Liver (tissue), 9 donors: ENCODE measurements around the gene SH2D3C. TPM values are rescaled to one million over a fixed set of nuclear protein-coding genes. Genes with fewer than 3 reads are reported as not detected.
A peak's percentile ranks its signal among the peaks of the same experiment; 100 is the strongest.

Source experiments
- DNase-seq: peaks from one replicate; pipeline ENCODE4 v3.0.0-alpha.2; 2017; ENCODE audit warnings: low spot score
- H3K27ac ChIP-seq, 2 donors: one replicate each; pipeline ENCODE4 v1.7.0; 2013; ENCODE audit warnings: inconsistent platforms in 2 of 2, low read length in 2 of 2, control low read depth in 1 of 2, low read depth in 1 of 2, mild to moderate bottlenecking in 1 of 2
- H3K27me3 ChIP-seq, 4 donors: one replicate each; pipeline versions ENCODE4 v1.6.1 to v1.7.0; 2013; ENCODE audit warnings: low read length in 3 of 4, inconsistent platforms in 1 of 4, mild to moderate bottlenecking in 1 of 4, moderate library complexity in 1 of 4; ENCODE audit not compliant: control insufficient read depth in 4 of 4, insufficient read depth in 4 of 4
- H3K36me3 ChIP-seq, 4 donors: one replicate each; pipeline versions ENCODE4 v1.6.1 to v1.7.0; 2013; ENCODE audit warnings: low read length in 3 of 4, mild to moderate bottlenecking in 3 of 4, low read depth in 1 of 4, moderate library complexity in 1 of 4; ENCODE audit not compliant: control insufficient read depth in 4 of 4, insufficient read depth in 3 of 4
- H3K4me1 ChIP-seq, 4 donors: one replicate each; pipeline versions ENCODE4 v1.6.1 to v1.7.0; 2013; ENCODE audit warnings: low read length in 3 of 4, mild to moderate bottlenecking in 3 of 4, moderate library complexity in 1 of 4; ENCODE audit not compliant: control insufficient read depth in 4 of 4, insufficient read depth in 4 of 4
- H3K4me3 ChIP-seq, 3 donors: one replicate each; pipeline versions ENCODE4 v1.6.1 to v1.7.0; 2013; ENCODE audit warnings: low read length in 3 of 3, control low read depth in 1 of 3, low read depth in 1 of 3, mild to moderate bottlenecking in 1 of 3
- H3K9ac ChIP-seq, 2 donors: one replicate each; pipeline ENCODE4 v1.7.0; 2013; ENCODE audit warnings: low read length in 2 of 2, mild to moderate bottlenecking in 2 of 2, moderate library complexity in 2 of 2, control low read depth in 1 of 2, low read depth in 1 of 2
- H3K9me3 ChIP-seq, 4 donors: one replicate each; pipeline versions ENCODE4 v1.6.1 to v1.7.0; 2013; ENCODE audit warnings: low read length in 3 of 4; ENCODE audit not compliant: control insufficient read depth in 4 of 4
- CTCF ChIP-seq: fragments of 150-350 bp; IDR thresholded peaks from 2 replicates; pipeline ENCODE4 v1.5.1; 2017; ENCODE audit warnings: improper control_type of control experiment, low read depth, low read length; ENCODE audit not compliant: missing input control
- FOXA1 ChIP-seq: IDR thresholded peaks from 2 replicates; pipeline ENCODE4 v1.6.1; 2016; ENCODE audit warnings: antibody characterized with exemption
- GABPA ChIP-seq, 2 donors: IDR thresholded peaks in 1 of 2; conservative IDR thresholded peaks in 1 of 2; 2 replicates each; pipeline ENCODE4 v1.6.1; 2016; ENCODE audit warnings: antibody characterized with exemption in 2 of 2, mild to moderate bottlenecking in 1 of 2, moderate library complexity in 1 of 2
- HNF4A ChIP-seq, 2 donors: conservative IDR thresholded peaks; 2 replicates each; pipeline ENCODE4 v1.6.1; 2016; ENCODE audit warnings: antibody characterized with exemption in 2 of 2, mild to moderate bottlenecking in 2 of 2
- RXRA ChIP-seq, 2 donors: IDR thresholded peaks; 2 replicates each; pipeline ENCODE4 v1.6.1; 2017 to 2018; ENCODE audit warnings: antibody characterized with exemption in 2 of 2, mild to moderate bottlenecking in 1 of 2
- YY1 ChIP-seq: IDR thresholded peaks from 2 replicates; pipeline ENCODE4 v1.6.1; 2016; ENCODE audit warnings: antibody characterized with exemption, mild to moderate bottlenecking
- WGBS: extraction: QIAGEN DNeasy Blood & Tissue Kit; methylation state at CpG from one replicate; pipeline ENCODE4 v1.1.7; 2013; 5-methylcytosine and 5-hydroxymethylcytosine counted together
- polyA plus RNA-seq, 2 donors: library from polyadenylated mRNA; stranded (reverse) in 1 of 2; unstranded in 1 of 2; fragments of 200-250 nt in 1 of 2; fragments of >200 nt in 1 of 2; fragmentation: Nextera tagmentation in 1 of 2; extraction: Ambion mirVana in 1 of 2; gene quantifications; one replicate each; pipeline versions ENCODE4 v1.2.1 to v1.2.3, GENCODE V29; 2013 to 2015
- total RNA-seq, 2 donors: library from RNA; depleted of rRNA; stranded (reverse); fragments of >200 nt; gene quantifications; one replicate each; pipeline ENCODE4 v1.2.3, GENCODE V29; 2014
- TF ChIP-seq, protein P1 (sequence below): IDR thresholded peaks from 2 replicates; pipeline ENCODE4 v1.6.1; 2016; ENCODE audit warnings: antibody characterized with exemption
- TF ChIP-seq, protein P2 (sequence below): IDR thresholded peaks from 2 replicates; pipeline ENCODE4 v1.6.1; 2016; ENCODE audit warnings: antibody characterized with exemption
- donor health status: healthy.
- donor health status: healthy.
- donor health status: healthy.
- donor health status: healthy.
- donor health status: healthy.

The SH2D3C gene
- total and polyA plus RNA-seq, 4 donors: 2.2 to 5.1 (median 3.9) TPM

- Histone ChIP-seq H3K9ac (no peak overlapping the region), H3K9me3 (no peaks in the 10 kb centered on the region), H3K4me3 (no peak overlapping the region), H3K27ac (peak overlapping the region; percentile 9 to 31), H3K27me3 (no peaks in the 10 kb centered on the region), H3K4me1 (peaks cover 0 to 10% (median 2%) of the 10 kb centered on the region in 4 donors), H3K36me3 (no peaks in the 10 kb centered on the region)
- no peak for TF ChIP-seq GABPA (IDR thresholded peaks at IDR 0.05 in 1 of 2, conservative IDR thresholded peaks at IDR 0.05 in 1 of 2)
- 81% methylated on average over 20 of the region's 20 CpGs for WGBS
- no peak for DNase-seq
Observed at GRCh38 chr9:127780126-127780885, 1.8 kb upstream of the SH2D3C start.

- WGBS: 77% methylated on average over 17 of the region's 17 CpGs
- no peak for TF ChIP-seq CTCF
- no peak for TF ChIP-seq RXRA (IDR thresholded peaks at IDR 0.05)
- TF ChIP-seq, protein P1, sequence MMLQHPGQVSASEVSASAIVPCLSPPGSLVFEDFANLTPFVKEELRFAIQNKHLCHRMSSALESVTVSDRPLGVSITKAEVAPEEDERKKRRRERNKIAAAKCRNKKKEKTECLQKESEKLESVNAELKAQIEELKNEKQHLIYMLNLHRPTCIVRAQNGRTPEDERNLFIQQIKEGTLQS: no peak
- no peak for TF ChIP-seq GABPA (IDR thresholded peaks at IDR 0.05 in 1 of 2, conservative IDR thresholded peaks at IDR 0.05 in 1 of 2)
- no peak for TF ChIP-seq HNF4A (conservative IDR thresholded peaks at IDR 0.05)
- no peak for TF ChIP-seq YY1
- TF ChIP-seq, protein P2, sequence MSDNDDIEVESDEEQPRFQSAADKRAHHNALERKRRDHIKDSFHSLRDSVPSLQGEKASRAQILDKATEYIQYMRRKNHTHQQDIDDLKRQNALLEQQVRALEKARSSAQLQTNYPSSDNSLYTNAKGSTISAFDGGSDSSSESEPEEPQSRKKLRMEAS: no peak
Observed at GRCh38 chr9:127779136-127779981, 893 bp upstream of the SH2D3C start.

DNA sequence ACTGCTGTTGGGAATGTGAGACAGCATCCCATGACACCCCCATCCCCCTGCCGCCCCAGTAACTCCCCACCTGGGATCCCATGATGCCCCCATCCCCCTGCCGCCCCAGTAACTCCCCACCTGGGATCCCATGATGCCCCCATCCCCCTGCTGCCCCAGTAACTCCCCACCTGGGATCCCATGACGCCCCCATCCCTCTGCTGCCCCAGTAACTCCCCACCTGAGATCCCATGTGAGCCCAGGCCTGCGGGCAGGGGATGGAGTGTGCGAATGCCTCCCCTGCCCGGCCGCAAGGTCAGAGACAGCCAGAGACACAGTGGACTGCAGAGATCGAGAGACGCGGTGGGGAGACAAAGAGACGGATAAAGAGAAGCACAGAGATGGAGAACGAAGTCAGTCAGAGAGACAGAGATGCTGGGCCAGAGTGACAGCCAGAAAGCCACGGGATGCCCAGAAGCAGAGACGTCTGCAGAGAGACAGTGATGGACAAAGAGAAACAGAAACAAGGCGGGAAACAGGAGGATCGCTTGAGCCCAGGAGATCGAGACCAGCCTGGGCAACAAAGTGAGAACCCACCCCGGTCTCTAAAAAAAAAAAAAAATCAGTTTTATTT lies 992 bp downstream of the SH2D3C start:
- H3K9ac ChIP-seq: no peak overlapping the region
- WGBS: 76% methylated on average over 18 of the region's 18 CpGs
- no peak for TF ChIP-seq FOXA1
- TF ChIP-seq, protein P2: no peak
- H3K9me3 ChIP-seq: no peaks in the 10 kb centered on the region
- H3K27me3 ChIP-seq: no peaks in the 10 kb centered on the region
- H3K4me3 ChIP-seq: peak overlapping the region in 1 of 3 donors; percentile 18
- no peaks in the 10 kb centered on the region for H3K4me1 ChIP-seq
- DNase-seq: no peak
- no peaks in the 10 kb centered on the region for H3K36me3 ChIP-seq
- H3K27ac ChIP-seq: peak overlapping the region in 1 of 2 donors; percentile 3

More at GRCh38 chr9:127779136-127779981, 893 bp upstream of the SH2D3C start:
- H3K4me1 ChIP-seq: peaks cover 0 to 6% (median 0%) of the 10 kb centered on the region in 4 donors
- no peaks in the 10 kb centered on the region for H3K36me3 ChIP-seq
- no peak overlapping the region for H3K9ac ChIP-seq
- no peaks in the 10 kb centered on the region for H3K9me3 ChIP-seq
- no peaks in the 10 kb centered on the region for H3K27me3 ChIP-seq
- H3K4me3 ChIP-seq: no peak overlapping the region
- no peak for DNase-seq
- H3K27ac ChIP-seq: peak overlapping the region; percentile 72 to 80
